Liver (tissue), 9 donors: ENCODE data around the gene FPR3. TPM values are rescaled to one million over a fixed set of nuclear protein-coding genes. Genes with fewer than 3 reads are reported as not detected.

Experiments used
- DNase-seq: peaks from one replicate; pipeline ENCODE4 v3.0.0-alpha.2; 2017; ENCODE audit warnings: low spot score
- H3K27ac ChIP-seq, 2 donors: one replicate each; pipeline ENCODE4 v1.7.0; 2013; ENCODE audit warnings: inconsistent platforms in 2 of 2, low read length in 2 of 2, control low read depth in 1 of 2, low read depth in 1 of 2, mild to moderate bottlenecking in 1 of 2
- H3K27me3 ChIP-seq, 4 donors: one replicate each; pipeline versions ENCODE4 v1.6.1 to v1.7.0; 2013; ENCODE audit warnings: low read length in 3 of 4, inconsistent platforms in 1 of 4, mild to moderate bottlenecking in 1 of 4, moderate library complexity in 1 of 4; ENCODE audit not compliant: control insufficient read depth in 4 of 4, insufficient read depth in 4 of 4
- H3K36me3 ChIP-seq, 4 donors: one replicate each; pipeline versions ENCODE4 v1.6.1 to v1.7.0; 2013; ENCODE audit warnings: low read length in 3 of 4, mild to moderate bottlenecking in 3 of 4, low read depth in 1 of 4, moderate library complexity in 1 of 4; ENCODE audit not compliant: control insufficient read depth in 4 of 4, insufficient read depth in 3 of 4
- H3K4me1 ChIP-seq, 4 donors: one replicate each; pipeline versions ENCODE4 v1.6.1 to v1.7.0; 2013; ENCODE audit warnings: low read length in 3 of 4, mild to moderate bottlenecking in 3 of 4, moderate library complexity in 1 of 4; ENCODE audit not compliant: control insufficient read depth in 4 of 4, insufficient read depth in 4 of 4
- H3K4me3 ChIP-seq, 3 donors: one replicate each; pipeline versions ENCODE4 v1.6.1 to v1.7.0; 2013; ENCODE audit warnings: low read length in 3 of 3, control low read depth in 1 of 3, low read depth in 1 of 3, mild to moderate bottlenecking in 1 of 3
- H3K9ac ChIP-seq, 2 donors: one replicate each; pipeline ENCODE4 v1.7.0; 2013; ENCODE audit warnings: low read length in 2 of 2, mild to moderate bottlenecking in 2 of 2, moderate library complexity in 2 of 2, control low read depth in 1 of 2, low read depth in 1 of 2
- H3K9me3 ChIP-seq, 4 donors: one replicate each; pipeline versions ENCODE4 v1.6.1 to v1.7.0; 2013; ENCODE audit warnings: low read length in 3 of 4; ENCODE audit not compliant: control insufficient read depth in 4 of 4
- EGR1 ChIP-seq, 2 donors: IDR thresholded peaks; 2 replicates each; pipeline ENCODE4 v1.6.1; 2016 to 2018; ENCODE audit warnings: antibody characterized with exemption in 2 of 2, low read depth in 2 of 2
- FOXA1 ChIP-seq: IDR thresholded peaks from 2 replicates; pipeline ENCODE4 v1.6.1; 2016; ENCODE audit warnings: antibody characterized with exemption
- HNF4G ChIP-seq: IDR thresholded peaks from 2 replicates; pipeline ENCODE4 v1.6.1; 2016; ENCODE audit warnings: antibody characterized with exemption
- RXRA ChIP-seq, 2 donors: IDR thresholded peaks; 2 replicates each; pipeline ENCODE4 v1.6.1; 2017 to 2018; ENCODE audit warnings: antibody characterized with exemption in 2 of 2, mild to moderate bottlenecking in 1 of 2
- TAF1 ChIP-seq: conservative IDR thresholded peaks from 2 replicates; pipeline ENCODE4 v1.6.1; 2016; ENCODE audit warnings: antibody characterized with exemption, mild to moderate bottlenecking
- YY1 ChIP-seq: IDR thresholded peaks from 2 replicates; pipeline ENCODE4 v1.6.1; 2016; ENCODE audit warnings: antibody characterized with exemption, mild to moderate bottlenecking
- WGBS: extraction: QIAGEN DNeasy Blood & Tissue Kit; methylation state at CpG from one replicate; pipeline ENCODE4 v1.1.7; 2013; 5-methylcytosine and 5-hydroxymethylcytosine counted together
- polyA plus RNA-seq, 2 donors: library from polyadenylated mRNA; stranded (reverse) in 1 of 2; unstranded in 1 of 2; fragments of 200-250 nt in 1 of 2; fragments of >200 nt in 1 of 2; fragmentation: Nextera tagmentation in 1 of 2; extraction: Ambion mirVana in 1 of 2; gene quantifications; one replicate each; pipeline versions ENCODE4 v1.2.1 to v1.2.3, GENCODE V29; 2013 to 2015
- total RNA-seq, 2 donors: library from RNA; depleted of rRNA; stranded (reverse); fragments of >200 nt; gene quantifications; one replicate each; pipeline ENCODE4 v1.2.3, GENCODE V29; 2014
- TF ChIP-seq, protein P1 (sequence below): fragments of 150-350 bp; IDR thresholded peaks from 2 replicates; pipeline ENCODE4 v1.5.1; 2017; ENCODE audit warnings: improper control_type of control experiment, low read depth, low read length; ENCODE audit not compliant: missing input control
- TF ChIP-seq, protein P2 (sequence below): IDR thresholded peaks from 2 replicates; pipeline ENCODE4 v1.6.1; 2016; ENCODE audit warnings: antibody characterized with exemption, mild to moderate bottlenecking
- TF ChIP-seq, protein P3 (sequence below): IDR thresholded peaks from 2 replicates; pipeline ENCODE4 v1.6.1; 2016; ENCODE audit warnings: antibody characterized with exemption
- TF ChIP-seq, protein P4 (sequence below): IDR thresholded peaks from 2 replicates; pipeline ENCODE4 v1.6.1; 2016; ENCODE audit warnings: antibody characterized with exemption
- TF ChIP-seq, protein P5 (sequence below): IDR thresholded peaks from 2 replicates; pipeline ENCODE4 v1.6.1; 2016; ENCODE audit warnings: antibody characterized with exemption
- donor health status: healthy.
- donor health status: healthy.
- donor health status: healthy.
- donor health status: healthy.
- donor health status: healthy.

Gene FPR3
- total and polyA plus RNA-seq, 4 donors, result 1.0 to 7.8 (median 4.1) TPM

DNA sequence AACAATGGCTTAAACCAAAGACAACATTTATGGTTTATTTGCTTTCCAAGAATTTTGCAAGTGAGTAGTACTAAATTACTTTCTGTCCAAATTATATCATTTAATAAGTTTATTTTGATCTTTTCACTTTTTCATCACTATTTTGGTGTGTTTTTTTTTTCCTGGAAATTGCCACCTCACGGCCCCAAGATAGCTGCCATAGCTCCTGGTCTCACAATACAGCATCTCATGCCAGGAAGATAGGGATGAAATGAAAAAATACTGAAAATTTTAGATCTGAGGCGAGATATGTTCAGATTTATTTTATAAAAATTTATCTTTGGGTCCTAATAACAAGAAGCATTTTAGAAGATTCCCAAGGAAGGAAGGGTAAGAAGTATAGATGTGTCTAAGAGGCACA is 6.9 kb upstream of the FPR3 start:
- Histone ChIP-seq H3K9me3 (peaks cover 0 to 8% (median 5%) of the 10 kb centered on the region in 4 donors), H3K9ac (no peak overlapping the region), H3K4me1 (no peaks in the 10 kb centered on the region), H3K27me3 (no peaks in the 10 kb centered on the region), H3K4me3 (no peak overlapping the region), H3K36me3 (no peaks in the 10 kb centered on the region), H3K27ac (no peak overlapping the region)
- TF ChIP-seq RXRA (IDR thresholded peaks at IDR 0.05), result no peak
- no peak for TF ChIP-seq HNF4G
- TF ChIP-seq, protein P1, sequence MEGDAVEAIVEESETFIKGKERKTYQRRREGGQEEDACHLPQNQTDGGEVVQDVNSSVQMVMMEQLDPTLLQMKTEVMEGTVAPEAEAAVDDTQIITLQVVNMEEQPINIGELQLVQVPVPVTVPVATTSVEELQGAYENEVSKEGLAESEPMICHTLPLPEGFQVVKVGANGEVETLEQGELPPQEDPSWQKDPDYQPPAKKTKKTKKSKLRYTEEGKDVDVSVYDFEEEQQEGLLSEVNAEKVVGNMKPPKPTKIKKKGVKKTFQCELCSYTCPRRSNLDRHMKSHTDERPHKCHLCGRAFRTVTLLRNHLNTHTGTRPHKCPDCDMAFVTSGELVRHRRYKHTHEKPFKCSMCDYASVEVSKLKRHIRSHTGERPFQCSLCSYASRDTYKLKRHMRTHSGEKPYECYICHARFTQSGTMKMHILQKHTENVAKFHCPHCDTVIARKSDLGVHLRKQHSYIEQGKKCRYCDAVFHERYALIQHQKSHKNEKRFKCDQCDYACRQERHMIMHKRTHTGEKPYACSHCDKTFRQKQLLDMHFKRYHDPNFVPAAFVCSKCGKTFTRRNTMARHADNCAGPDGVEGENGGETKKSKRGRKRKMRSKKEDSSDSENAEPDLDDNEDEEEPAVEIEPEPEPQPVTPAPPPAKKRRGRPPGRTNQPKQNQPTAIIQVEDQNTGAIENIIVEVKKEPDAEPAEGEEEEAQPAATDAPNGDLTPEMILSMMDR, result no peak
- DNase-seq, result no peak
- 59% methylated on average over 2 of the region's 2 CpGs for WGBS

DNA sequence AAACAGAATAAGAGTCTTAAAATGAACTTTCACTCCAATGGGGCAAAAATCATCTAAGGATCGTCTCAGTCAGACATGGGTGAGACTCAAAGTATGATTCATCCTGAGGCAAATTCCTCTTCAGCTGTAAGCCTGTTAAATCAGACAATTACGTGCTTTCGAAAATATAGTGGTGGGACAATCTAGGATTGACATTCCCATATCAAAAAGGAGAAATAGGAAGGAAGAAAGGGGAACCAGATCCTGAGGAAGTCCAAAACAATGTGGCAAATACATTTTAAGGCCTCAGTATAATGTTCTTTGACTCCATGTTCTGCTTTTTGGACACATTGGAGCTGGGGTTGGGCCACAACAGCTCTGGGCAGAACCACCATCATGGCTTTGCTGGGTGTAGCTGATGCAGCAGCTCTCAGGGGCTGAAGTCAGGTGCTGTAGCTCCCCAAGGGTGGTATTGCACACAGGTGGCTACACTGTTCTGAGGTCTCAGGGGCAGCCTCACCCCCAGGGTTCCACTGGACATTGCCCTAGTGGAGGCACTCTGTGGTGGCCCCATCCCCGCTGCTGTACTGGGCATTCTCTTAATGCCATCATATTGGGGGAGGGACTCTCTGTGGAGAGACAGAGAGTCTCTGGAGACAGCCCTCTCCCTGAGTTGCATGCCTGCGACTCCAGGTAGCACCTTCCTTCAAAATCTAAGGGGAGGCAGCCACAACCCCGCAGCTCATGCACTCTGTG is 5.7 kb upstream of the FPR3 start:
- Histone ChIP-seq H3K4me1 (no peaks in the 10 kb centered on the region), H3K27me3 (no peaks in the 10 kb centered on the region), H3K9ac (no peak overlapping the region), H3K27ac (no peak overlapping the region), H3K9me3 (peaks cover 0 to 8% (median 5%) of the 10 kb centered on the region in 4 donors), H3K36me3 (no peaks in the 10 kb centered on the region), H3K4me3 (no peak overlapping the region)
- WGBS, result 70% methylated on average over 6 of the region's 6 CpGs
- TF ChIP-seq, protein P2, sequence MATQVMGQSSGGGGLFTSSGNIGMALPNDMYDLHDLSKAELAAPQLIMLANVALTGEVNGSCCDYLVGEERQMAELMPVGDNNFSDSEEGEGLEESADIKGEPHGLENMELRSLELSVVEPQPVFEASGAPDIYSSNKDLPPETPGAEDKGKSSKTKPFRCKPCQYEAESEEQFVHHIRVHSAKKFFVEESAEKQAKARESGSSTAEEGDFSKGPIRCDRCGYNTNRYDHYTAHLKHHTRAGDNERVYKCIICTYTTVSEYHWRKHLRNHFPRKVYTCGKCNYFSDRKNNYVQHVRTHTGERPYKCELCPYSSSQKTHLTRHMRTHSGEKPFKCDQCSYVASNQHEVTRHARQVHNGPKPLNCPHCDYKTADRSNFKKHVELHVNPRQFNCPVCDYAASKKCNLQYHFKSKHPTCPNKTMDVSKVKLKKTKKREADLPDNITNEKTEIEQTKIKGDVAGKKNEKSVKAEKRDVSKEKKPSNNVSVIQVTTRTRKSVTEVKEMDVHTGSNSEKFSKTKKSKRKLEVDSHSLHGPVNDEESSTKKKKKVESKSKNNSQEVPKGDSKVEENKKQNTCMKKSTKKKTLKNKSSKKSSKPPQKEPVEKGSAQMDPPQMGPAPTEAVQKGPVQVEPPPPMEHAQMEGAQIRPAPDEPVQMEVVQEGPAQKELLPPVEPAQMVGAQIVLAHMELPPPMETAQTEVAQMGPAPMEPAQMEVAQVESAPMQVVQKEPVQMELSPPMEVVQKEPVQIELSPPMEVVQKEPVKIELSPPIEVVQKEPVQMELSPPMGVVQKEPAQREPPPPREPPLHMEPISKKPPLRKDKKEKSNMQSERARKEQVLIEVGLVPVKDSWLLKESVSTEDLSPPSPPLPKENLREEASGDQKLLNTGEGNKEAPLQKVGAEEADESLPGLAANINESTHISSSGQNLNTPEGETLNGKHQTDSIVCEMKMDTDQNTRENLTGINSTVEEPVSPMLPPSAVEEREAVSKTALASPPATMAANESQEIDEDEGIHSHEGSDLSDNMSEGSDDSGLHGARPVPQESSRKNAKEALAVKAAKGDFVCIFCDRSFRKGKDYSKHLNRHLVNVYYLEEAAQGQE, result no peak
- TF ChIP-seq, protein P1, result no peak
- TF ChIP-seq FOXA1, result no peak
- no peak for TF ChIP-seq YY1
- DNase-seq, result no peak

DNA sequence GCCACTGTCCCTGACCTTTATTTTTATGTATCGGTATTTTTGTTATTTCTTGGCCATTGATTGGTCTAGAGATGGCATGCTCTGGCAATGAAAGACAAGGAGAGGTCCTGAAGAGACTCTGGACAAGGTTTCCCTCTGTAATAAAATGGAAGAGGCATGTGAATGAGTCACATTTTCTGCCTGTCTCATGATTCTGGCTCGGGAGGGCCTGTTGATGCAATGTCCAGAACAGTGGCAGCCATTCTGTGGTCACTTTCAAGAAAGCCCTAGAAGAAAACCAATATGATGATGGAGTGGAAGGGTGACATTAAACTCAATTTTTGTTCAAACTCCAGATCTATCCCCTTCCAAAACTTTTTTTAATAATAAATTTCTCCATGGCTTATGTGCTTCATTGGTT is 2.0 kb upstream of the FPR3 start:
- 63% methylated on average over 2 of the region's 2 CpGs for WGBS
- Histone ChIP-seq H3K36me3 (no peaks in the 10 kb centered on the region), H3K9me3 (peaks cover 0 to 8% (median 5%) of the 10 kb centered on the region in 4 donors), H3K9ac (no peak overlapping the region), H3K4me1 (no peaks in the 10 kb centered on the region), H3K4me3 (no peak overlapping the region), H3K27ac (no peak overlapping the region), H3K27me3 (no peaks in the 10 kb centered on the region)
- no peak for DNase-seq
- TF ChIP-seq, protein P3, sequence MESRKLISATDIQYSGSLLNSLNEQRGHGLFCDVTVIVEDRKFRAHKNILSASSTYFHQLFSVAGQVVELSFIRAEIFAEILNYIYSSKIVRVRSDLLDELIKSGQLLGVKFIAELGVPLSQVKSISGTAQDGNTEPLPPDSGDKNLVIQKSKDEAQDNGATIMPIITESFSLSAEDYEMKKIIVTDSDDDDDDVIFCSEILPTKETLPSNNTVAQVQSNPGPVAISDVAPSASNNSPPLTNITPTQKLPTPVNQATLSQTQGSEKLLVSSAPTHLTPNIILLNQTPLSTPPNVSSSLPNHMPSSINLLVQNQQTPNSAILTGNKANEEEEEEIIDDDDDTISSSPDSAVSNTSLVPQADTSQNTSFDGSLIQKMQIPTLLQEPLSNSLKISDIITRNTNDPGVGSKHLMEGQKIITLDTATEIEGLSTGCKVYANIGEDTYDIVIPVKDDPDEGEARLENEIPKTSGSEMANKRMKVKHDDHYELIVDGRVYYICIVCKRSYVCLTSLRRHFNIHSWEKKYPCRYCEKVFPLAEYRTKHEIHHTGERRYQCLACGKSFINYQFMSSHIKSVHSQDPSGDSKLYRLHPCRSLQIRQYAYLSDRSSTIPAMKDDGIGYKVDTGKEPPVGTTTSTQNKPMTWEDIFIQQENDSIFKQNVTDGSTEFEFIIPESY, result no peak
- TF ChIP-seq EGR1 (IDR thresholded peaks at IDR 0.05; ENCODE audit: low read depth in 2 of 2), result no peak
- TF ChIP-seq HNF4G, result no peak
- TF ChIP-seq, protein P4, sequence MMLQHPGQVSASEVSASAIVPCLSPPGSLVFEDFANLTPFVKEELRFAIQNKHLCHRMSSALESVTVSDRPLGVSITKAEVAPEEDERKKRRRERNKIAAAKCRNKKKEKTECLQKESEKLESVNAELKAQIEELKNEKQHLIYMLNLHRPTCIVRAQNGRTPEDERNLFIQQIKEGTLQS, result no peak
- TF ChIP-seq FOXA1, result no peak
- TF ChIP-seq, protein P2, result no peak
- no peak for TF ChIP-seq TAF1
- TF ChIP-seq, protein P5, sequence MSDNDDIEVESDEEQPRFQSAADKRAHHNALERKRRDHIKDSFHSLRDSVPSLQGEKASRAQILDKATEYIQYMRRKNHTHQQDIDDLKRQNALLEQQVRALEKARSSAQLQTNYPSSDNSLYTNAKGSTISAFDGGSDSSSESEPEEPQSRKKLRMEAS, result no peak
